Psoas muscle (tissue), 8 donors: ENCODE measurements around the gene TSPYL1. TPM values are rescaled to one million over a fixed set of nuclear protein-coding genes. Genes with fewer than 3 reads are reported as not detected.

Experiments used
- ATAC-seq, 4 donors: fragments of 200-7000 bp; cut with Tn5 transposase; one replicate each; pipeline ENCODE4 v1.9.1; 2020; ENCODE audit warnings: moderate library complexity in 3 of 4, mild to moderate bottlenecking in 2 of 4
- DNase-seq, 2 donors: peaks; one replicate each; pipeline ENCODE4 v3.0.0-alpha.2; 2020
- H3K27ac ChIP-seq: fragments of 200-600 bp; one replicate; pipeline ENCODE4 v1.8.0; 2022
- H3K27me3 ChIP-seq, 3 donors: fragments of 200-600 bp in 1 of 3; one replicate each; pipeline versions ENCODE4 v1.6.1 to v1.8.0; 2013 to 2022; ENCODE audit warnings: low read length in 2 of 3, mild to moderate bottlenecking in 2 of 3, moderate library complexity in 1 of 3; ENCODE audit not compliant: insufficient read depth in 3 of 3
- H3K36me3 ChIP-seq, 2 donors: fragments of 200-600 bp in 1 of 2; one replicate each; pipeline versions ENCODE4 v1.6.1 to v1.8.0; 2013 to 2022; ENCODE audit warnings: low read depth in 1 of 2, mild to moderate bottlenecking in 1 of 2, moderate library complexity in 1 of 2; ENCODE audit not compliant: insufficient read depth in 1 of 2
- H3K4me1 ChIP-seq: fragments of 200-600 bp; one replicate; pipeline ENCODE4 v1.8.0; 2022
- H3K4me3 ChIP-seq: fragments of 200-600 bp; one replicate; pipeline ENCODE4 v1.8.0; 2022; ENCODE audit warnings: mild to moderate bottlenecking
- H3K9me3 ChIP-seq: fragments of 200-600 bp; one replicate; pipeline ENCODE4 v1.8.0; 2022
- CTCF ChIP-seq: fragments of 200-600 bp; IDR thresholded peaks from one replicate; pipeline ENCODE4 v1.8.0; 2022; ENCODE audit warnings: antibody characterized with exemption
- WGBS, 3 donors: extraction: QIAGEN DNeasy Blood & Tissue Kit; methylation state at CpG; one replicate each; pipeline versions ENCODE4 v1.1.6 to v1.1.7; 2013; 5-methylcytosine and 5-hydroxymethylcytosine counted together
- intact Hi-C, 2 donors: fragments of 100-400 bp; cut with DNase I; formaldehyde crosslinking; loops; one replicate each; pipeline versions ENCODE4 v1.11.0 to v1.14.2; 2022
- polyA plus RNA-seq, 3 donors: library from polyadenylated mRNA; stranded (reverse); fragments of 200-250 nt; gene quantifications; one replicate each; pipeline ENCODE4 v1.2.3, GENCODE V29; 2013
- total RNA-seq, 4 donors: library from RNA; stranded (reverse); fragmentation: NEBNext Ultra II Directional in 2 of 4; extraction: Animal tissue kit (Norgen Biotek cat#: 25700) in 2 of 4; gene quantifications; one replicate each; pipeline versions ENCODE4 v1.2.1 to v1.2.4, GENCODE V29; 2021 to 2023
- donor health status: healthy with polysubstance abuse.
- donor health status: DM: no; HTN: no; CAD: no; lungs with moderate emphysema.
- donor health status: Bipolar disorder and iron deficiency.
- donor health status: healthy.
- donor health status: DM: yes; HTN: yes; CAD: no.
- donor health status: DM: no; HTN: no; CAD: no.
- donor health status: DM: no; HTN: no; CAD: no.
- donor health status: DM: yes; HTN: yes; CAD: no.

The TSPYL1 gene
- total and polyA plus RNA-seq, 7 donors: 20.5 to 174 (median 96.3) TPM

DNA sequence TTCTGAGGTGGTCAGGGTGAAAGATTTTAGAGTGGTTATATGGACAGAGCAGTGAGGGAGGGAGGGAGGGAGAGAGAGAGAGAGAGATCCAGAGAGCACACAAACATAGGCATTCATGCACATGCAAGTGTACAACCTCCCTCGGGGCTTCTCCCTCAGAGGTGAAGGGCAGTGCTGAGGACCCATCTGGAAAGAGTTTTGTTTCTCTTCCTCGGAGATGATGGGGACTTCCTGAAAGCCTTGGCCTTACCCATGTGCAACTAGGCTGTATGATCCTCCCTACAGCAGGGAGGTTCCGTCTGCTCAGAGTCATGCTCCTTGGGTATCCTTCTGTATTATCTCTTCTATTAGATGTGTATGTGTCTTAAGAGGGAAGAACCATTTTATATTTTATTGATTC lies 21.4 kb upstream of the TSPYL1 start:
- Histone ChIP-seq H3K9me3 (peaks cover 7% of the 10 kb centered on the region), H3K36me3 (no peaks in the 10 kb centered on the region), H3K27me3 (no peaks in the 10 kb centered on the region), H3K27ac (no peak overlapping the region), H3K4me1 (no peaks in the 10 kb centered on the region), H3K4me3 (no peak overlapping the region)
- WGBS, 3 donors: 75 to 84% (median 76%) methylated on average over 3 of the region's 3 CpGs
- intact Hi-C loops: no loop called here
- DNase-seq: no peak
- no peak for TF ChIP-seq CTCF
- ATAC-seq: no peak

DNA sequence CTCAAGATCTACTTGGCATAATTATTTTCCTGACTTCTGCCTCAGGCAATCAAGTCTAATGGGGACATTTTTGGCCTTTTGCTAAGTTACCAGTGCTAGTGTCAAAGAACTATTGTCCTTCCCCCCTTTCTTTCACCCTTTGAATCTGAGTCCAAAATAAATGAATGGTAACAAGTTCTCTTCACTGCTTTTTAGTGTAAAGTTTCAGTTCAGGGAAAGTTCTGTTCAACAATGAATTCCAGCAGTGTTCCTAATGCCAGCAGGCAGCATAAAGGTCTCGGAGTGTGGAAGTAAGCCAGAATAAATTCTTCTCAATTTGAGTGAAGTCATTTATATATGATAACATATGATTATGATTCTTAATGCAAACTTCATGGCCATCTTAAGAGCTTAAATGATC lies 20.8 kb upstream of the TSPYL1 start:
- Histone ChIP-seq H3K4me3 (no peak overlapping the region), H3K4me1 (no peaks in the 10 kb centered on the region), H3K36me3 (no peaks in the 10 kb centered on the region), H3K9me3 (peaks cover 7% of the 10 kb centered on the region), H3K27ac (no peak overlapping the region), H3K27me3 (no peaks in the 10 kb centered on the region)
- intact Hi-C loops: no loop called here
- no peak for ATAC-seq
- TF ChIP-seq CTCF: no peak
- no peak for DNase-seq
- 59 to 74% (median 61%) methylated on average over 1 of the region's 1 CpG for WGBS, 3 donors

GRCh38 chr6:116298973-116299372 lies 19.2 kb upstream of the TSPYL1 start:
- Histone ChIP-seq H3K36me3 (no peaks in the 10 kb centered on the region), H3K4me1 (no peaks in the 10 kb centered on the region), H3K9me3 (peaks cover 7% of the 10 kb centered on the region), H3K27me3 (no peaks in the 10 kb centered on the region), H3K27ac (no peak overlapping the region), H3K4me3 (no peak overlapping the region)
- intact Hi-C loops: no loop called here
- ATAC-seq (no peak), DNase-seq (no peak)
- no peak for TF ChIP-seq CTCF

DNA sequence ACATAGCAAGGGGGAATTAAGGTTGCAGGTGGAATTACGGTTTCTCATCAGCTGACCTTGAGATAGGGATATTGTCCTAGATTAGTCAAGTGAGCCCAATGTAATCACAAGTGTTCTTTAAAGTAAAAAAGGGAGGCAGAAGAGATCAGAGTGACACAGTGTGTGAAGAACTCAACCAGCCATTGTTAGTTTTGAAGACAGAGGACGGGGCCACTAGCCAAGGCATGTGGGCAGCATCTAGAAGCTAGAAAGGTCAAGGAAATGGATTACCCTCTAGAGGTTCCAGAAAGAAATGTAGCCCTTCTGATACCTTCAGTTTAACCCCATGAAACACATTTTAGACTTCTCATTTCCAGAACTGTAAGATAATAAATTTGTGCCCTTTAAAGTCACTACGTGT lies 18.5 kb upstream of the TSPYL1 start:
- Histone ChIP-seq H3K27me3 (no peaks in the 10 kb centered on the region), H3K4me3 (no peak overlapping the region), H3K4me1 (no peaks in the 10 kb centered on the region), H3K36me3 (no peaks in the 10 kb centered on the region), H3K9me3 (peaks cover 7% of the 10 kb centered on the region), H3K27ac (no peak overlapping the region)
- WGBS, 3 donors: 98 to 99% (median 98%) methylated on average over 3 of the region's 3 CpGs
- intact Hi-C loops: no loop called here
- ATAC-seq: no peak
- no peak for TF ChIP-seq CTCF
- no peak for DNase-seq

DNA sequence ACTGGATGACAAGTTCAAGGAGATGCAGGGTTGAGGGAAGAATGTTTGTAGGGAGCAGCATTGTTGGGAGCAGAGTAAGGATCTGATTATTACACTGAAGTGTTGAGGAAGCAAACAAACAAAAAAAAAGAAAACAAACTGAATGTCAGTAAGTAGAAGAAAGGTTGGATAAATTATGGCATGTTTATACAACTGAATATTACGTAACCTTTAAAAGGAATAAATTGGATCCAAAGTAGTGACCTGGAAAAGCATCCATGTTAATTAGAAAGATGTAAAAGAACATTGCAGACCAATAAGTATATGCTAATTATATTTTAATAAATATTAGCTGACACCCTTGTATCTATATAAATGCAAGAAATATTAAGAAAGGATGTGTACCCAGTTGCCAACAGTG lies 12.8 kb upstream of the TSPYL1 start:
- no peaks in the 10 kb centered on the region for H3K27me3 ChIP-seq
- WGBS, 3 donors: 100% methylated on average over 1 of the region's 1 CpG
- DNase-seq (no peak), ATAC-seq (no peak)
- H3K4me3 ChIP-seq: no peak overlapping the region
- intact Hi-C loops: no loop called here
- no peak for TF ChIP-seq CTCF
- no peaks in the 10 kb centered on the region for H3K36me3 ChIP-seq
- no peaks in the 10 kb centered on the region for H3K4me1 ChIP-seq
- no peak overlapping the region for H3K27ac ChIP-seq
- no peaks in the 10 kb centered on the region for H3K9me3 ChIP-seq
